Activated gamma-delta T cell (primary cell): Measurements from ENCODE around the gene DPP6.

Experiments used
- DNase-seq: peaks from one replicate; lab custom pipeline; 2025; lab: John Stamatoyannopoulos, UW

The DPP6 gene

DNA sequence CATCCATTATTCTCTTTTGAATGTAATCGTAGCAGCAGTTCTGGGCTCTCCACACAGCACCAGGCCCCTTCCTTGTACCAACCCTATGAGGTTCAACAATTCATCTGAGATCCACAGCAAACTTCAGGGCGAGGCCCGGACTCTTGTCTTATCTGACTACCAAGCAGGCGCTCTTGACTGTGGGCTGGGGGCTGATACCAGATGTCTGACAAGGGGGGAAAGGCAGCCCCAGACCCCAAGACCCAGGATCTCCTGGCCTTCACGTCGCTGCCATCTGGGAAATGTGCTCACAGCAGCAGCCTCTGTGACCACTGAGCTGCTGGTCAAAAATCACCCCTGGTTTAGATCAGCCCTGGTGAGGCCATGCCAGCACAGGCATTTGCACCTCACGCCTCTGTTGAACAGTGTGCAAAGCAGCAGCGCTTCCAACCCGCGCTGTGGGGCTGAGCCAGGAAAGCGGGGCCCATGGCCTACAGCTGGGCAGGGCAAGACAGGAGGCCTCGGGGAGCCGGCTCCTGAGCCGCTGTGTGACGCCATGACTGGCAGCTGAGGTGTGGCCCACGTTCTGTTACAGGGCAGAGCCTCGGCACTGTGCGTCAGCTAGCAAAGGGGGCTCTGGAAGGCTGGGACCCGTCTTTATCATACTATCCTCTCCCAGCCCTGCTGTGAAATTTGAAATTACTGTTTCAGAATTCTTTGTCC lies 806.8 kb downstream of the DPP6 start:
- DNase-seq = no peak

DNA sequence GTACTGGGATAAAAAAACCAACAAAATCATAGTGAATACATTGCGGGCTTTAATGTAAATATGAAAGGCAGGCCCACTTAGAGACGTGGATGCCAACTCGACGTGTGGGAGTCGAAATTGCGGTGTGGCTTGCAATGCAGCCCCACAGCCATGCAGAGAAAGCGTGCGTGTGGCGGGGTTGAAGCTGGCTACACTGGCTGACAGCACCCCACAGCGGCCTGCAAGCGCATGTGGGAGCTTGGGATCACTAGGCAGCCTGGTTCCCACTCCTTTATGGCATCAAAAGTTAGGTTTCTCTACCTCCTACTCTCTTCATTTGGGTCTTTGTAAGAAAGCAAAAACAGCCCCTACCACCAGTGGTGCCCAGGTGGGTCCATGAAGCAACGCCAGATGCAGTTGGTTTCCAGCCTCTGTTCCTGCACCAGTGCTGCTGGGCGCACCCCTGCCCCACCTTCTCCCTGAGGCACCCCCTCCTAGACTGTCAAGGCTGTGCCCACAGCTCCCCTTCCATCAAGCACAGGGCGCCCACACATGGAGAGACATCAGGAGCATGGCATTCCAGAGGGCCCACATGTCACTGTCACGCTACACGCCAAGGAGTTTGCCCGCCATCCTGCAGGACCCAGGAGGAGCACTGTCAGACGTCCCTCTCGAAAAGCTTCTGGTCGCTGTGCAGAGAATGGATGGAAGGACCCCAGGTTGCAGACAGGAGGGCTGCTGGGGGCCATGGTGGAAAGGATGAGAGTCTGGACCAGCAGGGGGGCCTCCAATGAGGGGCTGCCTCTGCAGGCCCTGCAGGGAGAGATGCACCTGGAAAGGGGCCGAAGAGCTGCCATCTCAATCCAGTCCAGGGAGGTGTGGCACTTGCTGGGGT lies 807.8 kb downstream of the DPP6 start:
- no peak for DNase-seq

DNA sequence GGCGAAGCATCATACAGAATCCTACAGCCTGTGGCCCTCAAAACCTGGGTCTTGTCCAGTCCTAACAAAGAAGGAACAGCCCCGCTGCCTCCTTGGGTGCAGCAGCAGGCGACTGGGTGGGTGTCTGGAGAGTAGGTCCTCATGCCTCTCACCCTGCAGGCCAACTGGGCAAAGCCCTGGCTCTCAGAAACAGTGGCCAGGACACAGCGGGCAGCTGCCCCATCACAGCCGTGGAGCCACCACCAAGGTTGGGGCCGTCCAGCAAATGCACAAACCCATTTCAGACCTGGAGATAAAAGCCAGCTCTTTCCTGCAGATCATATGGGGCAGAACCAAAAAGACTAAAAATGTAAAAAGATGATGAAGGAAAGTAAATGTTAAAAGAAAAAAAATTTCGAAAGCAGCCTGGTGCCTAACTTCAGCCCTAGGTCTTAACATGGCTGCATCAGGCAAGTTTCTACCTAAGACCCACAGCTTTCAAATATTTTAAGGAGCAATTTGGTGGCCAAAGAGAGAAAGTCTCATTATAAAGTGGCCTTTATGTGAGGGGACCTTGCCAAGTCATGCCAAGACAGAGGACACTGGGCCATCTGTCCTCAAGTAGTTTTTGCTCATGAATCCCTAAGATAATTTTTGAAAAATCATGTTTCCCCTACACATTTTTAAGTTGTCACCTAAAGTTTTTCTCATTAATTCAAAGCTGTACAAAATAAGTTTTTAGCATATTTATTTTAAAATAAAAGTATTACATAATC lies 808.6 kb downstream of the DPP6 start:
- no peak for DNase-seq

DNA sequence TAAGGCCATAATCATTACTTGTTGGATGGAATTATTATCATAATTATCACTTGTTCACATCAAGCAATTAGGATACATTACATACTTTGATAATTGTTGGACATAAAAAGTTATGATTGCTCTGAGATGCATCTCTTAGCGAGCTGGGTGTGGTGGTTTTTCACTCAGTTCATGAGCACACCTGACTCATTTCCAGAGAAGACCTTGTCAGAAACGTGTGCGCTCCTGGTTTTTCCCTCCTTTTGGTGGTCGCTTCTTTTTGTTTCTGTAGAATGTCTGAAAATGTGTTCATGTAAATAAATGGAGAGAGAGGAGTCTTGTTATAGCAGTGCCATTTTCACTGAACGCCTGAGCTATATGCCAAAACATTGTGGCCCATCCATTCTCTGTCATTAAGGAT lies 809.4 kb downstream of the DPP6 start:
- DNase-seq = no peak

DNA sequence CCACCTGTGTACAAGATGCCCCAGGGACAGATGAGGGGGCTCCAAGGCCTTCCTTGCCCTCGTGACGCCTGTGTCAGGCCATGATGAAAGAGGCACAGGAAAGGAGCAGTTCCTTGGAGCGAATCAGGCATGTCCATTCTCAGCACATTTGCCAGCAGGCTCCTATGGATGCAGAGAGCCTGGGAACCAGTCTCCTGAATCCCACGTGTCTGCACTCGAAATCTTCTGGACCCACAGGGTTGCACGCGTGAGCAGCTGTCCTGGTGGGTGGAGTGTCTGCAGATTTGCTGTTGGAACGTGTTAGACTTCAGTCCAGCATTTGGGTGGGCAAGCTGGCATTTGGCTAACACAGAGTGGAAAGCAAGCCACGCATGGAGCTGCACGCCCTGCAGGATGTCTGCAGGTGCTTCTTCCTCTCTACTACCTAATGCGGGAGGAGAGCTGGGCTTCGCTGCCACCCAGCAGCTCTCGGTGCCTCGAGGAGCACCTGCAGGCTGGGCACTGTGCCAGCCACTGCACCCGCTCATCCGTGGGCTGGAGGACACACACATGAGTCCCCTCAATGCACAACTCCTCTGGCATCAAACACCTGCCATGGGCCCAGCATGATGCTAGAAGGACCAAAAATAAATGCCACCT lies 810.1 kb downstream of the DPP6 start:
- no peak for DNase-seq

DNA sequence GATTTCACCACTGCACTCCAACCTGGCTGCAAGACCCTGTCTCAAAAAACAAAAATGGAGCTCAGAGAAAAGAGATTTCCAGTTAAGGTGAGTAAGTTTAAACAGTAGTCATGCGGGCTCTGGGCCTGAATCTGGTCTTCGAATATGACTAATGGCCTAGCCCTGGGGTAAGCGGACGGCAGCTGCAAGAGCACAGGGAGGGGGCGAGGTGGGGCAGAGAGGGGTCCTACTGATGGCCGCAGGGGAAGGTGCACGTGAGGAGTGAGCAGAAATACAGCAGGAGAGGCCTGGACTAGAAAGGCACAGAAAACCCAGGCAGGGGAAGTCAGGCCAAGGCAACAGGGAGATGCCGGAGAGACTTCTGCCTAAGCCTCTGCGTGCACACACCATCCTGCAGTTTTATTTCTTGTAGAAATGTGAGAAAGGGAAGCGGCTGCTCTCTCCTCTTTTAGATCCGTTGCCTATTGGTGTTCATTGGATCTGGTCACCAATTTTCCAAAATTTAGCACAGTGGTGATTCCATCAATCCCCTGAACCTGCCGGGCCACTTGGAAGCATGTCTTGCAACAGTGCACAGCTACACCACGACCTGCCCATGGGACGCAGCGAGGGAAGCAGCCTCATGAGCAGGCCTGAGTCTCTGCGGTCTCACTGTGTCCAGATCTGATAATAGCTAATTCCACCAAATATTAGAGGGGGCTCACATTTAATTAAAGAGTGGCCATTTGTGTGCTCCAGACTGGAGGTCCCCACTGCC lies 811.7 kb downstream of the DPP6 start:
- DNase-seq = no peak

DNA sequence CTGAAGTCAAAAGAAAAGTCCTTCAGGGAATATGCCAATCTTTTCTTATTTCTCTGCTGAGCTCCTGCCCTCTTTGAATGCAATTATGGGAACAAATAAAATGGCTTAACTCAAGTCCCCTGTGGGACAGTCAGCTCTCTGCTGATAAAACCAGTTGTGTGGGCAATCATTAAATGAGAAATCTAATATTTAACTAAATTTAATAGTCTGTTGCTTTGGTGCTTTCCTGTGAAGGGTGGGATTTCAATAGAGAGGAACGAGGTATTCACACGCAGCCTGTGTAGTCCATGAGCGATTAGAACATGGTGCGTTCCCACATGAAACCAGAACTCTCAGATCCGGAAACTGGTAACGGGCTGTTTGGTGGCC lies 812.3 kb downstream of the DPP6 start:
- DNase-seq = no peak

DNA sequence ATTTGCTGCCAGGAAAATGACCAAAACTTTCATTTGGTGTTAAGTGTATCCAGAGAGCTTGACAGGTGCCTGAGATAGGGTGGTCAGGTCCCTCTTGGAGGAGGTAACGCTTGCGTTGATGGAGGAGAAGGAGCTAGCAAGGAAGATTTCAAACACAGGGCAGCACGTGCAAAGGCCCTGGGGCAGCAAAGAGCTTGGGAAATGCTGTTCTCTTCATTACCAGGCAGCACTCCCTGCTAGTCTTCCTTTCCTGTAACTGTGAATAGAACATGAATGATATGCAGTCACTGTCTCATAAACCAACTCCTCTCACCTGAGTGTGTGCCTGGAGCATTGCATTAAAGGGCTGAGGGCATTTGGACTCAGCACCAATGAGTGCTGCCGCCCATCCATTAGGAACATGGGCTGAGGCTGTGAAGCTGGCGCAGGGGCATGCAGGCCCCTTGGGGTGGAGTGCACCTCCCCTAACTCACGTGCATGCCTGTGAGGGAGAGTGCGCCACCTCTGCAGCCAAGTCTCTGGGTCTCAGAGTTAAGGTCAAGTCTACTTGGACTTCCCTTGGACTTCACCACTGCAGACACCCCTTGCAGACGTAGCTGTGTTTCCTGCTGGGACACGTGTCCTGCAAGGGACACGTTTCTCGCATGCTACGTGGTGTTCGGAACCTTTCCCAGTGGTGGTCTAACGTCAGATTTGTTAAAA lies 813.9 kb downstream of the DPP6 start:
- no peak for DNase-seq

DNA sequence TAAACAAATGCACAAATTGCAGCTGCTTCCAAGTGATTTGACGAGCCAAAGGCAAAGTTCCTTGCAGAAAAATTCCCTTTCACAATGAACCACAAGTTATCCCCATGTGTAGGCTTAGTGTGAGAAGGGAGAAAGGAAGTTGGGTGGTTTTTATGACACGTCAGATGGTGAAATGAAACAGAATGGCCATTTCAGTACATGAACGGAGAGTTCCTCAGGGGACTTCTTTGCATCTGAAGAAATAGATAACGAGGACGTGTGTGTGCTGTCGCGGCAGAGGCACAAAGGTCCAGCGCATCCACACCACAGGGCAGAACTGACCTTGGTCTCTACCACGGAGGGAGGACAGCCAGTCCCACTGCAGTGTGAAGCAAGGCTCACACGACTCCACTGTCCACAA lies 814.9 kb downstream of the DPP6 start:
- no peak for DNase-seq

DNA sequence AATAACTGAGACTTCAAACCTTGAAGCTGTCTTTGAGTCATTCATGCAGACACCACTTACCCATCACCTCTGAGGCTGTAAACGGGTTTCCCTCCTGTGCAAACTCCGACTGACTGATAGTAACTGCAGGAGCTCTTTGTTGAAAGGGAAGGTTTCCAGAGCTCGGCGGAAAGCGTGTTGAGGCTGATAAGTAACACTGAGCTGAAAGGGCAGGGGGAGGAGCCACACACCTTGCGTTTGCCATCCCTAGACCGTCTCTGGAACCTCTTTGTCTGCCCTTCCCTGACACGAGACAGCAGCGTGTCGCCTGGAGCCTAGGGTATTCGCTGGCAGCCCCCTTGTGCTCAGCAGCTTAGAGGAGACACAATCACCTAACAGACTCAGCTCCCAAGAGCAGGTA lies 816.7 kb downstream of the DPP6 start:
- no peak for DNase-seq

DNA sequence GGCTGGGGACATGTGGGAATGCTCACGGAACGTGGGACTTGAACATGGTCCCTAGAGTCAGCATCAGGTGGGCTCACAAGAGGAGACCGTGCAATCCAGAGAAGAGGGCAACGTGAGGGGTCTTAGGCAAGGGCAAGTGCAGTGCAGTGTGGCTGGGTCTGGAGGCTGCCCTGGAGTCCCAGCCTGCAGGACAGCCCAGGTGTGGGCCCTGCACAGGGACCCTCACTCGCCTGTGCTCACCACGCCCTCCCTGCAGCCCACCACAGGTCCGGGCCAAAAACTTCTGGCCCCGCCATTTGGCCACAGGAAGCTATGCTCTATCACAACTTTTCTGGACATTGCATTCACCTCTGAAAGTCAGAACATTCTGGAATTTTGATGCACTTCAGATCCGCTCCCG lies 817.2 kb downstream of the DPP6 start:
- DNase-seq = no peak

DNA sequence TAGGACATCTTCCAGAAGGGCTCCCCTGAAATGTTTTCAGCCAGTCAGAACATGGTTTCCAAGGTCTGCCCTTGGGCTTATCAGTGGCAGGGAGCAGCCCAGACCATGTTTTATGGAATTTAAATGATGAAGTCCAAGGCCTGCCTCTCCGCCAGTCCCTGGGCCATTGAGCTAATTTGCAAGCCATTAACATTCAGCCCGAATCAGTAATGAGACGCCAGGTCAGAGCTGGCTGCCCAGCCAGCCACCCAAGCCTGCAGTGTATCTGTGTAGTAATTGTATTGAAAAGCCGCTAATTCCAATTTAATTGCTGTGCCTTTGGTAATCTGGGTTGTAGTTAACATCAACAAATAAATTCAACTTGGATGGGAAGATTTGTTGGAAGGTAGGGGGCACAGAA lies 819.3 kb downstream of the DPP6 start:
- DNase-seq = no peak

DNA sequence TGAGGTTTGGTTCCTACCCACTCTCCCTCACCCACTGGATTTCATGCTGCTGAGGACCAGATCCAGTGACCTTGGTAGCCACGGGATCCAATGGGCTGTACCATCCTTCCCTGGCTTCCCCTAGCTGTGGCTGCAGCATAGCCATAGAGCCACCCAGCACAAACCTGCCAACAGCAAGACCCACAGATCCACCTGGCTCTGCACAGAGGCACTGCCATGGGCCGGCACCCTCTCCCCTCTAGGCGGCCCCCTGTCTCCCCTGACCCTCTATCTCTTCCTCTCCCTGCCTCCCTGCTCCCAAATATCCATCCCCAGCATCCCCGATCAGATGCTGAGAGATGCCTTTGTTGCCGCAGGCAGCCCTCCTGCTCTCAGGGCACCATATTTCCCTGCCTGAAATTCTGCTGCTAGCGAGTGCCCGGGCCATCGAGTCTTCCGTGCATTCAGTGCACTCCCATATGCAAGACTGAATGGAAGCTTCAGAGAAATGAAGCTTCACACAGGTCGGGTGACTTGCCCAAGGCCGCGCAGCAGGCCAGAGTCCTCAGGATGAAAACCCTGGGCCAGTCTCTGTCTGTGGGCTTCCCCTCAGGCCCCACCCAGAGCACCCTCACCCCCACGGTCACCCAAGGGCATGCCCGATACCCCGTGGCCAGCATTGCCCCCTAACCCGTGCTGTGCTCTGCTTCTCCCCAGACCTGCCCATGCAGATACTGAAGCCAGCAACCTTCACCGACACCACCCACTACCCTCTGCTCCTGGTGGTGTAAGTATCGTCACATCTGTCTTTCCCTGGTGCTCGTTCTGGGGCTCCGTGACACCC lies 819.9 kb downstream of the DPP6 start:
- no peak for DNase-seq

DNA sequence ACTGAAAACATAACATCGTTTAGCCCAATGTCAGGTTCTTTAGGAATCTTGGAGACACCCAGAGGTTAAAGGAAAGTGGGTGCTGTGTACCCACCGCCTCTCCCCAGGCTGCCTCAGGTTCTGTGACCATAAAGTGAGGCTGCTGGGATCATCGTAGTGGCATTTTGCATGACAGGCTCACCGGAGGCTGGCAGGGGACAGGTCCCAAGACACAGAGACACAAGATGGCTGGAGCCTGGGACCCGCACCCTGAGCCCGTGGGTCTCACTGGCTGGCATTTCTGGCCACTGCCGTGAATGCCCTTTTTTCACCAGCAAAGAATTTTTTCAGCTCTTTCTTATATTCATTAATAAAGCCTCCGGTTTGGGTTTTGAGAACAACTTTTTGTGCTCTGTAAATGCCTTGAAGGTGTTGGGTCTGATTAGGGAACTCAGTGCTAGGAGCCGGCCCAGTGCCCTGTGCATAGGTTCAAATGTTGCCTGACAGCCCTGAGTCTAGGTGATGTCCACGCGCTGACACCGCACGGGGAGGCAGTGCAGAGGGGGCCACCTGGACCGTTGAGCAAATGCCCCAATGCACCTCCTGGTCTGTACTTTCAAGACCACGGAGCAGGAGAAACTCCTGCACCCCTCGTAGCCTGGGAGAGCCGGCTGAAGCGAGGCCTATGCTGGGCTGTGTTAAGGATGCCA lies 820.8 kb downstream of the DPP6 start:
- DNase-seq = no peak

DNA sequence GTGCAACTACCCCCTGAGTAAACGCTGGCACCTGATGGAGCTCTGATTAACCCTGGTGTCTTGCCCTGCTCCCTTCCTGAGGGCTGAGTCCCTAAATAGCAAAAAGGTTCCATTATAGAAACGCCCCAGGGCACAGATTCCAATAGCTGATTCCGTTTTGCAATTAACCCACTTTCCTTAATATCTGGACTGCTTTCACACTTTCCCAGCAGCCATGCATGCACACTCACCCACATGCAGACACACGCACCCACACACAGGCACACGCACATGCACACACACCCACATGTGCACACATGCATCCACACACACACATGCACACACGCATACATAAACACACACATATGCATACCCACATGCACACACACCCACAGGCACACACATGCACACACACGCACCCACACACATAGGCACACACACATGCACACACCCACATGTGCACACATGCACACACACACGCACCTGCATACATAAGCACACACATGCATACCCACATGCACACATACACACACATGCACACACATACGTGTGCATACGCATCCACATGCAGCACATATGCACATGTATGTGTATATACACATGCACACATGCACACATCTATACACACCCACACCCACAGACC lies 821.4 kb downstream of the DPP6 start:
- DNase-seq = no peak

DNA sequence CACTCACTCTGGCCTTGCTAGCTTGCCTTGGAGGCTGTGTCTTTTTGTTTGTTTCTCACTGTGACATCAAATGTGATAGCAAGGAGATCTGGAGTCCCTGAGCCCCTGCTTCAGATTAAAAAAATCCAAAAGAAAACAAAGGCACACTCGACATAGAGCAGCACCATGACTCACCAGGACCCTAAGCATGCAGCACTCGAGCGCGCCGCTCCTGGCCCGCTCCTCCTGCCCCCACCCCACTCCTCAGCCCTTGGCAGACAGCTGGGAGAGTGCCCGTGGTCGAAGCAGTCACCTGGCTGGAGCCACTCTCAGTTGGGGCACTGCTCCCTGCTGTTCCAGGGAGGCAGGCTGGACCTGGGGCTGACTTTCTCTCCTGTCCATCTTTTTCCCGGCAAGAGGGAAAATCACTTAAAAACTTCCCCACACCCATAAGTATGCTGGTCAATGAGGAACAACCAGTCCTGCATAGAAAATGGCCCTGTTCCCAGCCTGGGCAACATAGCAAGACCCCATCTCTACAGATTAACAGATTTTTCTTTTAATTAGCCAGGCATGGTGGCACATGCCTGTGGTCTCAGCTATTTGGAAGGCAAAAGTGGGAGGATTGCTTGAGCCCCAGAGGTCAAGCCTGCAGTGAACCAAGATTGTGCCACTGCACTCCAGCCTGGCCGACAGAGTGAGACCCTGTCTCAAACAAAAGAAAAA lies 822.4 kb downstream of the DPP6 start:
- no peak for DNase-seq

DNA sequence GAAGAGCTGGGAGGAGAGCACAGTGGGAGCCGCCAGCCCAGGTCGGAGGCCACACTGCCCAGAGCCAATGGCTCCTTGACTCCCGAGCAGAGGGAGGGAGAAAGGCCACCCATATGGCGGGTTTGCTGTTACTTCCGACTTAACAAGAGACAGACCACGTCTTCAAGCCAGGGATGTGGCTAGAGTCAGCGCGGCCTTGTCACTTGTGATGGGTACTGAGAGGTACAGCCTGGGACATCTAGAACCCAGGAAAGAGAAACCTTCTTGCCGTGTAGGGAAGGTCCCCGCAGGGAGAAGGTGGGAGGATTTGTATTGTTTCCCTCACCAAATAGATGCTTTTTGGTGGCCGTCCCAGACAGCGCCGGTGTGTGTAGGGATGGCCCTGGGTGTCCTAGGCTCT lies 823.1 kb downstream of the DPP6 start:
- no peak for DNase-seq

DNA sequence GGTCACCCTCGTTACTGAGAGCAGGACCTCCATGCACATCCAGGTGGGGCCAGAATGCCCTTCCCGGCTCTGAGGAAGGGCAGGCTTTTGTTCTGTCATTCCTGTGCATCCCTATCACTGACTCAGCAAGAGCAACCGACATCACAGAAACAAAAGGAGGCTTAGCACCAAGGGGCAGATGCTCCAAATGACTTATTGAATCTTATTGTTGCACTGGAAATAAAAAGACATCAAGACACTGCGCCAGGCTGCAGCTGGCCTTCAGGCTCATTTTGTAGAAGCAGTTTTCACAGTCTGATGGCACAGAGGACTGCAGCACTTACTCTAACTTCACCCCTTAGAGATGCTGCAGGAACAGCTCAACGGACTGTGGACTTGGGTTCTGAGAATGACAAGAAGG lies 824.3 kb downstream of the DPP6 start:
- no peak for DNase-seq
